Hepatic stellate cell (primary cell): ENCODE results near the gene CEACAM18.

Source experiments
- DNase-seq: peaks from one replicate; pipeline ENCODE4 v3.0.0; 2011; ENCODE audit warnings: low spot score

Gene CEACAM18

DNA sequence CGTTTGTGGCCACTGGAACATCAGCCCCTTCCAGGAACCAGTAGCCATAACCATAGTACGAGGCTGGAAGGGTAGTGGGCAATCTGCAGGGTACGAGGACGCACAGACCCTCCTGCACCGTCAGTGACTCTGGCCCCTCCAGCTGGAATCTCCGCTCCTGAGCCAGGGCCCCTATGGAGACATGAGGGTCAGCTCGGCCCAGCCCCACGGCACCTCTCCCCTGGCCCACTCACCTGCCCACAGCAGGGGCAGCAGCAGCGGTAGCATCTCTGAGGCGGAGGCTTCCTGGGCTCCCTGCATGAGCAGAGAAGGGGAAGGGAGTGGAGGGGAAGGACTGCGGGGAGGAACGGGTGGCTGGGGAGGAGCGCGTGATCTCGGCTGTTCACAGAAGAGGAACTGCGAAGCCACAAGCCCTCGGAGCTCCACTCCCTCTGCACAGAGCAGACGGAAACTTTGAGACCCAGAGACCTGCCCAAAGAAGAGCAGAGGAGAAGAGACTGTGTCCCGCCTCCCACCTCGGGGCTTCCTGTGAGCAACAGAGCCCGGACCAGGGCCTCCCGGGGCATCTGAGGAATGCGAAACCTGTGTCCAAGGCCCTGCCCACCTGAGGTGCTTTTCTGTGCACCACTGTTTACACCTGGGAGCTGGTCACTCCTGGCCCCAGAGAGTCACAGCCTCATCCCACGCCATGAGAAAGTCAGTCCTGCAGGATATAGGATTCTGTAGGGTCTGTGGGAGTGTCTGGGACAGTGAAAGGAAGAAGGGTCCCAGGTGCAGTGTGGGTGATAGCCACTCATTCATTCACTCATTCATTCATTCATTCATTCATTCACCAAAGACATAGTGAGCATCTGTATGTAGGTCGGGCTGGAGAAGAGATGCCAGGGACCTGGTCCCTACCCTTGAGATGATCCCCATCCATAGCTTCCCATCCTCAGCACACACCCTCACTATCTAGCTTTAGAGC is 53.3 kb downstream of the CEACAM18 start, which contains the start of gene SIGLEC6:
Gene SIGLEC6, minus strand, starts transcription at position 322 of the 967 bp plus-strand sequence. Its CDS starts 22 bp downstream, at position 300.
- DNase-seq = no peak

DNA sequence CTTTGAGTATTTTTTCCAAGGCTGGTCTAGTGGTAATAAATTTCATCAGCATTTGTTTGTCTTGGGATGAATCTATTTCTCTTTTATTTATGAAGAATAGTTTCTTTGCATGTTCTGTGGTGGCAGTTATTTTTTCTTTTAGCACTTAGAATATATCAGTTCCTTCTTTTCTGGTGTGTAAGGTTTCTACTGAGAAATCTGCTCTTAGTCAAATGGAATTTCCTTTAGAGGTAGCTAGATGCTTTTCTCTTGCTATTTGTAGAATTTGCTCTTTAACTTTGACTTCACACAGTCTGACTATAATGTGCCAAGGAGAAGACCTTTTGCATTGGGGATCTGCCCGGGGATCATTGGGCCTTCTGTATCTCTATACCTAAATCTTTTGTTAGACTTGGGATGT is 57.2 kb downstream of the CEACAM18 start:
- DNase-seq = no peak

DNA sequence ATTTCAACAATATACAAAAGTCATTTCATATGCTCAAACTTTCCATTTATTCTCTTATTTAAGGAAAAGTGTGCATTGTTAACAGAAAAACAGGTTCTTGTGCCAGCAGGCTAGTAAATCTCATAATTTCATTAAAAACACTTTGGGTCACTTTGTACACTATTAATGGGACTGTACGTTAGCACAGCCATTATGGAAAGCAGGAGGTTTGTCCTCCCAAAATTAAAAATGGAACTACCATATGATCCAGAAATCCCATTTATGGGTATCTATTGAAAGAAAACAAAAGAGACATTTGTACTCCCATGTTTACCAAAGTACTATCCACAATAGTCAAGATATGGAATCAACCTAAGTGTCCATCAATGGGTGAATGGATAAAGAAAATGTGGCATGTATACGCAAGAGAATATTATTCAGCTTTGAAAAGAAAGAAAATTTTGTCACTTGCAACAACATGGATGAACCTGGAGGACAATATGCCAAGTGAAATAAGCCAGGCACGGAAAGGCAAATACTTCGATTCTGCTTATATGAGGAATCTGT is 61.6 kb downstream of the CEACAM18 start:
- DNase-seq = no peak
